ENCODE data around the gene TFCP2. TPM values are rescaled to one million over a fixed set of nuclear protein-coding genes. Genes with fewer than 3 reads are reported as not detected.

Gene TFCP2
- total RNA-seq, 1 experiment from 2014 or later, result 33.9 TPM

DNA sequence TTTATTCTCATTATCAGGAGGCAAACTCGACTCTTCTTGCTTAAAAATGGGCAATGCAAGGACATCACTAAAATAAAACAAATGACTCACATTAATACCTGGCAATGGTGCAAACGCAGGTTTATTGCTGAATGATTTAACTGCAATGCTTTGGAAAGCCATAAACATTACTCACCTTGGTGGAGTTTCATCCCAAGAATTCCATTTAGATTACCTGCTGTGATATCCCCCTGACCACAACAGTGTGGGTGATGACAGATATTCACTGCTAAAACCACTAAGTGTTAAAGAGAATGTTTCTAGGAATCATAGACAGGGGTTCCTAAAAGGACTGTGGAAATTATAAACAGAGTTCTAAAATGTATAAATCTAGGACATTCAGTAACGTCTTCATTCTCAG, 54.2 kb downstream of the TFCP2 start:
- DNase-seq (ENCODE audit: low read depth, low spot score), result peak; percentile 80
- intact Hi-C loops (cut with micrococcal nuclease; ENCODE audit: unreplicated experiment) (no loop called here), in situ Hi-C loops (cut with HindIII; ENCODE audit: low pct_unique_long_range_greater_than_20kb, low sequenced_read_pairs) (no loop called here)
- peak; percentile 94 for ATAC-seq
- Histone ChIP-seq H3K27ac (ENCODE audit: low read length) (no peak overlapping the region), H3K36me3 (ENCODE audit: control insufficient read depth, insufficient read depth, low read length) (peaks cover 2% of the 10 kb centered on the region; the same call in 1 of the 2 replicates), H3K9me3 (ENCODE audit: control insufficient read depth, insufficient read depth, low read depth, low read length) (no peaks in the 10 kb centered on the region), H3K27me3 (ENCODE audit: control insufficient read depth, insufficient read depth, low read length) (no peaks in the 10 kb centered on the region), H3K4me3 (ENCODE audit: low read depth in 2 of 2, low read length in 2 of 2) (no peak overlapping the region), H3K4me1 (ENCODE audit: control insufficient read depth, insufficient read depth, low read length) (no peaks in the 10 kb centered on the region)
- TF ChIP-seq POLR2AphosphoS5 (IDR thresholded peaks at IDR 0.05; ENCODE audit: low read depth, low read length) (no peak), TCF7L2 (IDR thresholded peaks at IDR 0.05; ENCODE audit: low read depth, low read length) (peak; percentile 66)
- CTCF ChIA-PET, result no interaction called here
- POLR2A ChIA-PET, result no interaction called here
- no TSS peak for BruUV-seq (replicated peaks)

- in situ Hi-C loops (cut with HindIII; ENCODE audit: low pct_unique_long_range_greater_than_20kb, low sequenced_read_pairs) (no loop called here), intact Hi-C loops (cut with micrococcal nuclease; ENCODE audit: unreplicated experiment) (no loop called here)
- H3K4me3 ChIP-seq (ENCODE audit: low read depth in 2 of 2, low read length in 2 of 2), result no peak overlapping the region
- ChIA-PET CTCF (no interaction called here), POLR2A (no interaction called here)
- peaks cover 2% of the 10 kb centered on the region; the same call in 1 of the 2 replicates for H3K36me3 ChIP-seq (ENCODE audit: control insufficient read depth, insufficient read depth, low read length)
- TF ChIP-seq POLR2AphosphoS5 (IDR thresholded peaks at IDR 0.05; ENCODE audit: low read depth, low read length) (no peak), SIN3A (IDR thresholded peaks at IDR 0.05; ENCODE audit: borderline replicate concordance, insufficient read depth, low read depth, low read length) (no peak), REST (IDR thresholded peaks at IDR 0.05; ENCODE audit: insufficient read depth in 1 of 2, low read depth in 2 of 2, low read length in 1 of 2) (no peak)
- ATAC-seq (no peak), DNase-seq (ENCODE audit: low read depth, low spot score) (no peak)
- H3K27me3 ChIP-seq (ENCODE audit: control insufficient read depth, insufficient read depth, low read length), result no peaks in the 10 kb centered on the region
- no peak overlapping the region for H3K27ac ChIP-seq (ENCODE audit: low read length)
- H3K9me3 ChIP-seq (ENCODE audit: control insufficient read depth, insufficient read depth, low read depth, low read length), result no peaks in the 10 kb centered on the region
- H3K4me1 ChIP-seq (ENCODE audit: control insufficient read depth, insufficient read depth, low read length), result no peaks in the 10 kb centered on the region
- BruUV-seq (replicated peaks), result no TSS peak
Observed at GRCh38 chr12:51115533-51115932, 57.4 kb downstream of the TFCP2 start.

DNA sequence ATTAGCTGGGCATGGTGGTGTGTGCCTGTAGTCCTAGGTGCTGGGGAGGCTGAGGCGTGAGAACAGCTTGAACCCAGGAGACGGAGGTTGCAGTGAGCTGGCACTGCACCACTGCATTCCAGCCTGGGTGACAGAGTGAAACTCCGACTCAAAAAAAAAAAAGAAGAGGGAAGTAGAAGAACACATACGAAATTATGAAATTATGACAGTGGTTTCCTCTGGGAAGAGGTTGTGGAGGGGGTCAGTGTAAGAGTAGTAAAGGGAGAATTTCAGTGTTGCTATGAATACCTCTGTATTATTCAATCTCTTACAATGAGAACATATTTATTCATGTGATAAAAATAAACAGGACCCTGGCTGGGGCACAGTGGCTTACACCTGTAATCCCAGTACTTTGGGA, 64.8 kb downstream of the TFCP2 start:
- POLR2A ChIA-PET, result interaction anchor here (0.6 kb wide), 1 partner anchor 246 kb away, joined by 3 read pairs; no protein-coding TSS in a partner anchor
- no peak for TF ChIP-seq SIN3A (IDR thresholded peaks at IDR 0.05; ENCODE audit: borderline replicate concordance, insufficient read depth, low read depth, low read length)
- TF ChIP-seq TCF7L2 (IDR thresholded peaks at IDR 0.05; ENCODE audit: low read depth, low read length), result no peak
- no peak for TF ChIP-seq POLR2AphosphoS5 (IDR thresholded peaks at IDR 0.05; ENCODE audit: low read depth, low read length)
- no peak for TF ChIP-seq REST (IDR thresholded peaks at IDR 0.05; ENCODE audit: insufficient read depth in 1 of 2, low read depth in 2 of 2, low read length in 1 of 2)
- TF ChIP-seq CTCF (IDR thresholded peaks at IDR 0.05), result no peak

More for the DNA sequence above, 64.8 kb downstream of the TFCP2 start:
- no peaks in the 10 kb centered on the region for H3K27me3 ChIP-seq (ENCODE audit: control insufficient read depth, insufficient read depth, low read length)
- CTCF ChIA-PET, result no interaction called here
- H3K9me3 ChIP-seq (ENCODE audit: control insufficient read depth, insufficient read depth, low read depth, low read length), result no peaks in the 10 kb centered on the region
- H3K4me1 ChIP-seq (ENCODE audit: control insufficient read depth, insufficient read depth, low read length), result no peaks in the 10 kb centered on the region
- no TSS peak for BruUV-seq (replicated peaks)
- no peak overlapping the region for H3K4me3 ChIP-seq (ENCODE audit: low read depth in 2 of 2, low read length in 2 of 2)
- no peak for ATAC-seq
- intact Hi-C loops (cut with micrococcal nuclease; ENCODE audit: unreplicated experiment), result no loop called here
- no peak for DNase-seq (ENCODE audit: low read depth, low spot score)
- H3K27ac ChIP-seq (ENCODE audit: low read length), result no peak overlapping the region
- H3K36me3 ChIP-seq (ENCODE audit: control insufficient read depth, insufficient read depth, low read length), result peaks cover 24% of the 10 kb centered on the region
- in situ Hi-C loops (cut with HindIII; ENCODE audit: low pct_unique_long_range_greater_than_20kb, low sequenced_read_pairs), result no loop called here

All from Panc1 (cell line).